RPMI7951 (cell line): ENCODE results near the gene PAFAH2. TPM values are rescaled to one million over a fixed set of nuclear protein-coding genes. Genes with fewer than 3 reads are reported as not detected.
"Not testable (repeated sequence)": the region's sequence is repeated elsewhere in the genome, so short reads cannot be mapped to it uniquely, and the experiment has no call there.

ENCODE experiments used
- DNase-seq: peaks from one replicate; pipeline ENCODE4 v3.0.0-alpha.2; 2012; ENCODE audit warnings: low read depth
- total RNA-seq: library from RNA; depleted of rRNA; stranded (reverse); fragments of >200 nt; shearing (Covaris generic); gene quantifications from 2 replicates; pipeline ENCODE4 v1.2.3, GENCODE V29; 2014

Gene PAFAH2
- total RNA-seq, 1 experiment from 2014 or later = 8.4 TPM

DNA sequence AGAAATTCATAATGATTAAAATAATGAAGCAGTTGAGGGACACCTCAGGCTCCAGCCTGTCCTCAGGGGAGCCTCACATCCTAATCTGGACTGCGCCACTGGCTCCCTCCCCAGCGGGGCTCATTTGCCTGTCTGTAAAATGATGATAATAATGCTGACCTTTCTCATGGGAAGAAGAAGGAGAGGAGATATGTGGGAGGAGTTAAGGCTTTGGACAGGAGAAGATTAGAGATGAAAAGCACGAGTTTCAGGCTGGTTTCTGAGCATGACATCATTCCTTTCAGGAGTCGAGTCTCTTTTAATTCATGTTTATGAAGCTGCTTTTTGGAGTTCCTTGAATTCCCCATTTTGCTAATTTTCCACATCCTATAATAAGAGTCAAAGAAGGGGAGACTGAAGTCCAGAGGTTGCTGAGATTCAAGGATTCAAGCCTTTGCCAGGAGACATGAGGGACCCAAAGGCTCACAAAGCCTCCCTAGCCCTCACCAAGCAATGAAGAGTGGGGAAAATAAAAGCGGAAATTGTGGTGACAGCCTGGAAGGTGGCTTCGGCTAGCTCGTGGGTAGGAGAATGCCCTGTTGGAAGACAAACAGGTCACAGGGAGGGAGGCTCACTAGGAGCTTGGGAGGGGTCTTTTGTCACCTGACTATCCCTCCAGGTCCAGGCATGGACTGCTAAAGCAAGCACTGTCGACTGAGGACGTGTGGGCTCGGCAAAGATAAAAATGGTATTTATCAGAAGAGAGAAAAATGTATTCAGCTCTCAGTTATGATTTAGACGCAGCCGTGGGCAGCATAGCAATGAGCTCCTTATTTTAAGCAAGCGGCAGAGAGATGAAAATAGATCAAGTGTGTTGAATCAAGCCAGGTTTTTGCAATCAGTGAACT is 64.1 kb downstream of the PAFAH2 start:
- DNase-seq = no peak

DNA sequence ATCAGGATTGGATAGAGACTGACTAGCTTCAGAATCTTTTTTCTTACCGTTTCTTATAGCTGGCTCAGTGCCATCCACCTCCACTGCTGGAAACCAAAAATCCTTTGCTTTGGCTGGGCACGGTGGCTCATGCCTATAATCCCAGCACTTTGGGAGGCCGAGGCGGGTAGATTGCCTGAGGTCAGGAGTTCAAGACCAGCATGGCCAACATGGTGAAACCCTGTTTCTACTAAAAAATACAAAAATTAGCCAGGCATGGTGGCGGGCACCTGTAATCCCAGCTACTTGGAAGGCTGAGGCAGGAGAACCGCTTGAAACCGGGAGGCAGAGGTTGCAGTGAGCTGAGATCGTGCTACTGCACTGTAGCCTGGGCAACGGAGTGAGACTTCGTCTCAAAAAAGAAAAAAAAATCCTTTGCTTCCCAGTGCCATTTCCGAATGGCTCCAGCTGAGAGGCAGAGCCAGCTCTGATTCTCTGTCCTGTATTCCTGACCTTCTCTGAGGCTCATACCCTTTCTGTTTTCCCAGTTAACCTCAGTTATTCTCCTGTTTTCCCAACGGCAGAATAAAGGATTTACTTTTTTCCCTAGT is 65.0 kb downstream of the PAFAH2 start:
- DNase-seq = not testable (repeated sequence)

GRCh38 chr1:25932321-25932720 is 65.5 kb downstream of the PAFAH2 start:
- no peak for DNase-seq

DNA sequence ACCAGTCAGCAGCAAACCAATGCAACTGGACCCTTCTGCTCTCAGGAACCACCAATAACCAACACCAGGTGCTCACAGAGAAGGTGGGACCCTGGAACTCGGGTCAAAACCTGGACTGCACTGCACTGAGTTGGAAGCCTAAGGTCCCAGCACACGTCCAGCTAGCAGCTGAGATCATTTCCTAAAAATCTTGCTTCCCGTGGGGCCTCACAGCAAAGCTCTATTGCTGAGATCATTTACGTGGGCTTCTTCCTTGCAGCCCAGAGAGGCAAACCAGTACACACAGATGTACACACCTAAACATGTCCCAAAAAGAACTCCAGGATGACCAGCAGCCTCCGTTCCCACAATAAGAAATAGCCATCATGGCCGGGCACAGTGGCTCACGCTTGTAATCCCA is 68.8 kb downstream of the PAFAH2 start:
- no peak for DNase-seq

- DNase-seq = no peak
Observed at GRCh38 chr1:25927521-25928265, 70.2 kb downstream of the PAFAH2 start.

DNA sequence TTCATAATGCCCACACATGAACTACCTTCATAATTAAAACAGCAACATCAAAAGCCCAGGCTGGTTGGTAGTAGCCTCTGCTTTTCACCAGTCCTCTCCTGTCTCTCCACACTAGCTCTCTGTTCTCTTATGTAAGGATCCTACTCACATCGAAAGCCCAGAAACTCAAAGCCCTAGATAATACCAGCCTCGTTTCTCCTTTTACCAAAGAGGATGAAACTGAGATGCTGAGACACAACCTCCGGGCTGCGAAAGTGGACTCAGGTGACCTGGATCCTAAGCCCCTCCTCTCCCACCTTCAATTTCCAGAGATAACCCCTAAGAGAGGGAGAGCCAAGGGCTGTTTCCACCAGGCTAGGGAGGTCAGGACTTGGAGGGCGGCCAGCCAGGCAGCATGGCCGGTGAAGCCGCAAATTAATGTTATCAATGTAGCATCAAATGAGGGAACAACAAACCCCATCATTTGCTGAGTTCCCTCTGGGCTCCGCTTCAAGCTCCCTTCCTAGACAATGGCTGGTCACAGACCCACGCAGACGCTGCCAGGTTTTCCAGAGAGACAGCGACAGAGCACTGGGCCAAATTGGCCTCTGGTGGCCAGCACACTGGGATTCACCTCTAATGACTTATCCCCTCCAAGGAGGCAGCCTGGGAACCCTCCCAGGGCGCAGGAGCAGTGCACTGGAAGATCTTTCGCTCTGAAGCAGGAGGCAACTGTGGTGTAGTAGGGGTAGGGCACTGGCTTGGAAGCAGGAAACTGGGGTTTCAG is 70.9 kb downstream of the PAFAH2 start:
- DNase-seq = no peak

- no peak for DNase-seq
Observed at GRCh38 chr1:25924454-25924853, 73.4 kb downstream of the PAFAH2 start.

- DNase-seq = peak; percentile 50
Observed at GRCh38 chr1:25922971-25923552, 74.8 kb downstream of the PAFAH2 start.

- peak; percentile 67 for DNase-seq
Observed at GRCh38 chr1:25922056-25922970, 75.5 kb downstream of the PAFAH2 start.

GRCh38 chr1:25918615-25919014 is 79.2 kb downstream of the PAFAH2 start:
- no peak for DNase-seq

GRCh38 chr1:25917996-25918395 is 79.9 kb downstream of the PAFAH2 start:
- DNase-seq = no peak

- DNase-seq = no peak
Observed at GRCh38 chr1:25916460-25916859, 81.4 kb downstream of the PAFAH2 start.

DNA sequence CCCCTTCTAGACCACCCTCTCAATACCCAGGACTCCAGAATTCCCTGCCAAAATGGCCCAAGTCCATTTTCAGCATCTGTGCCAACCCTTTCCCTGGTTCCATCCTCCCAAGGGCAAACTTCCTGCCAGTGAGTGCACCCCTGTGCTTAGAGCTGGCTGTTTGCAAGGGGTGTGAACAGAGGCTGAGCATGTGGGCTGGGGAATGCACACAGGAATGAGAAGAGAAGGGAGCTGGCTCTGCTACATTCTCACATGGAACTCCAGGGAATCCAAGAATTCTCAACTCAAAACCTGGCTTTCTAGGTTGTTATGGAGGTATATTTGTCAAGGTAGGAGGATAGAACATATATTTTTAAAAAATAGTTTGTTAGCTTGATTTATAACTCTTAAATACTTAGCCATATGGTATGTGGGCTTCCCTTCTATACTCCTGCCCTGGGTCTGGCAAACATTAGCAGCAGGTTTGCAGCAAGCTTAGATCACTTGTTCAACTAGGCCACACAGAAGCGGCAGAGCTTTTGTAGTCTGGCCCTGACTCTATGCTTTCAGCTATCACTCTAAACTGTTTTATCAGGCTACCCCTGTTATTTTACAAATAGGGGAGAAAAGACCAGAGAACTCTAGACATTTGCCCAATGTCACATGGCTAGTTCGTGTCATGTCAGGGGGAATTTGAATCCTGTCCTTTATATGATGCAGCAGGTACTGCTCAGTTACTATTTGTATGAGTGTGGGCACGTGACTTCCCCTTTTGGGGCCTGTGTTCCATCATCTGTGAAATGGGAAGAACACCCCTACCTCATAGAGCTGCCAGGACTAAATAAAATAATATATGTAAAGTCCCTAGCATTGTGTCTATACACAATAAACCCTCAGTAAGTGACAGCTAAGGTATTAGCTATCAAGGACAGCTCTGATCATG is 83.5 kb downstream of the PAFAH2 start:
- DNase-seq = no peak

DNA sequence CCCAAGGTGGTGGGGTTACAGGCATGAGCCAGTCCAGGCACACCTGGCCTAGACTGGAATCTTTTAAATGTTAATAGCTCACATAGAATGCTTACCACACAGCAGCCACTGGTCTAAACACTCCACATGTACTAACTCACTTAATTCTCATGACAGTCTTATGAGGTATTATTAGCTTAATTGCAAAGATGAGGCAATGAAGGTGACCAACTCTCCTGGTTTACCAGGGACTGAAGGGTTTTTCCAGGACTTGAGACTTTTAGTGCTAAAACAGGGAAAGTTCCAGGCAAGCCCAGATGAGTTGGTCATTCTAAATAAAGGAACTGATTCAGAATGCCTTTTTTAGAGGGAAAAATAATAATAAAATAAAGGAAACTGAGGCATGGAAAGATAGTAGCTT is 84.7 kb downstream of the PAFAH2 start:
- no peak for DNase-seq

- DNase-seq = peak; percentile 37
Observed at GRCh38 chr1:25912076-25912831, 85.6 kb downstream of the PAFAH2 start.

GRCh38 chr1:25911162-25911561 is 86.7 kb downstream of the PAFAH2 start:
- no peak for DNase-seq
